T-helper 2 cell treated with Interferon-gamma antibody and Interleukin-4, amounts not matched to agents 5 μg/mL and 100 μg/mL, for 36 hours (primary cell): ENCODE data around the gene LHX4.
A peak's percentile ranks its signal among the peaks of the same experiment; 100 is the strongest.

Source experiments
- DNase-seq: peaks from one replicate; pipeline ENCODE4 v3.0.0; 2021; ENCODE audit warnings: low spot score
- H3K27ac Mint-ChIP-seq: one replicate; pipeline ENCODE4 v1.8.0; 2021; ENCODE audit warnings: mild to moderate bottlenecking, mixed read lengths
- H3K27me3 Mint-ChIP-seq: one replicate; pipeline ENCODE4 v1.8.0; 2021; ENCODE audit warnings: low read depth, mixed read lengths
- H3K36me3 Mint-ChIP-seq: one replicate; pipeline ENCODE4 v1.8.0; 2021; ENCODE audit warnings: low read depth, mixed read lengths
- H3K4me1 Mint-ChIP-seq: one replicate; pipeline ENCODE4 v1.8.0; 2021; ENCODE audit warnings: low read depth, mixed read lengths
- H3K4me3 Mint-ChIP-seq: one replicate; pipeline ENCODE4 v1.8.0; 2022; ENCODE audit warnings: mild to moderate bottlenecking, moderate library complexity, mixed read lengths
- H3K9me3 Mint-ChIP-seq: one replicate; pipeline ENCODE4 v1.8.0; 2021; ENCODE audit warnings: mixed read lengths

The LHX4 gene

DNA sequence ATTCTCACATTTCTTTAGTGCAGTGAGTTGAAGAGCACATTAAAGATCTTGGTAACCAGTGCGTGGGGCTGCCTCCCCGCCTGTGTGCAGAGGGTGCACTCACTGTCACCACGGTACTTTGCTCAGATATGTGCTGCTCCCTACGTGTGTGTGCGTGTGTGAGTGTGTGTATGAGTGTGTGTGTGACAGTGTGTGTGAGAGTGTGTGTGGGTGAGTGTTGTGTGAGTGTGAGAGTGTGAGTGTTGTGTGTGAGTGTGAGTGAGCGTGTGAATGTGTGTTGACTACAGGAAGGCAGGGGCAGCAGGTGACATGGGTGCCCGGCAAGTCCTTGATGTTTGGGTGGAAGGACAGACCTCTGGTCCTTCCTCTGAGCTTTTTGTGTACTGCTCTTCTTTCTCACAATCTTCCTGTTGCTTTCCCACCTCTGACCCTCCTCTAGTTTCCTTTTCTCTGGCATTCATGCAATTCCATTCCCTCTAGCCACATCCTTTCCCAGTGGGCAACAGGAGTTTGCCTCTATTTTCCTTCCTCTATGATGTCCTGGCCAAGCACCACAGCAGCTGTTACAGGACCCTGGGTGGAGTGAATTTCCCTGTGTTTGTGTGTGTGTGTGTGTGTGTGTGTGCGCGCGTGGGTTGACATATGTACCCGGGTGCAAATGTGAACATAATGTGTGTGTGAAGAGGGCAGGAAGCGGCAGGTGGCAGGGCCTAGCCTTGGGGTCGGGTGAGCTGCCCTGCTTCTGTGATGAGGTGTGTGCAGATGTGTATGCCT is 19.8 kb downstream of the LHX4 start:
- no peaks in the 10 kb centered on the region for H3K9me3 Mint-ChIP-seq
- peaks cover 5% of the 10 kb centered on the region for H3K4me1 Mint-ChIP-seq
- H3K4me3 Mint-ChIP-seq = no peak overlapping the region
- no peaks in the 10 kb centered on the region for H3K36me3 Mint-ChIP-seq
- no peak for DNase-seq
- no peak overlapping the region for H3K27ac Mint-ChIP-seq
- peaks cover 4% of the 10 kb centered on the region for H3K27me3 Mint-ChIP-seq

DNA sequence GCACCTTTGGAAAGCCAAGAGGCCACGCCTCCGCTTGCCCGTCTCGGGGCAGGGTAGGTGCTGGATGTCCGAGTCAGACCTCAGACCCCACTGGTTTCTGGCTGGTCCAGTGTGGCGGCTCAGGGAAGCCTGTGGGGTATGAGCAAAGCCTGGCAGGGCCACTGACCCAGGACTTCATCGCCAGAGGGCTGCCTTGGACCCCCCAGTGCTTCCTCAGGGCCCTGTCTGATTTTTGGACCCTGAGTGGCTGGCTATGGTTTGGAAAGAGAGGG is 20.4 kb downstream of the LHX4 start:
- Mint-ChIP-seq H3K4me1 (peaks cover 5% of the 10 kb centered on the region), H3K36me3 (no peaks in the 10 kb centered on the region), H3K9me3 (no peaks in the 10 kb centered on the region), H3K4me3 (no peak overlapping the region), H3K27me3 (peaks cover 2% of the 10 kb centered on the region), H3K27ac (no peak overlapping the region)
- no peak for DNase-seq

DNA sequence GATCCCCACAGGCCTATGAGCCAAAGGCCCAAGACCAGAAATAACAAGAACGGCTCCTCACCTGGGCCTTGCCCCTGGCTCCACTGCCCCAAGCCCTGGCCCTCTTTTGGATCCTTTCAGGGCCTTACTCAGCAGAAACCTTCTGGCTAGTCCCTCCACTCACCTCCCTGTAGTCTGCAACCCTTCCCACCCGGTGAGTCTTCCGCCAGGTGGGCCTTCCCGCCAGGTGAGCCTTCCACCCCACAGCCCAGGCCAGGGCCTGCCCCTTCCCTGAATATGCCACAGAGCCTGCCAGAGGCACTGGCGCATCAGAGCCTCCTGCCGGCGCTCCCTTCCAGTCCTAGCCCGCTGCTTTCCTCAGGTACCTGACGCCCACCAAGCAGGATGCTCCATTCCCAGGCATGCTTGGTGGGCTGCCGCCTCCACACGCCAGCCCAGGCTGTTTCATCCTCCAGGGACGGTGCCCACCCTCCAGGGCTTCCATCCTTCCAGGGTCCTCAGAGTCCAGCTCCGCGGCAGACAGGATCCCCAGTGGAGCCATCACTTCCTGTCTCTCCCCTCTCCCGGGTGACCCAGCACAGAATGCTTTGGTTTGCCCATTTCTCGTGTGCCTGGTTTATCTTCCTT is 20.9 kb downstream of the LHX4 start:
- Mint-ChIP-seq H3K4me3 (no peak overlapping the region), H3K9me3 (no peaks in the 10 kb centered on the region), H3K27me3 (peaks cover 2% of the 10 kb centered on the region), H3K36me3 (no peaks in the 10 kb centered on the region), H3K27ac (no peak overlapping the region), H3K4me1 (peaks cover 5% of the 10 kb centered on the region)
- no peak for DNase-seq

DNA sequence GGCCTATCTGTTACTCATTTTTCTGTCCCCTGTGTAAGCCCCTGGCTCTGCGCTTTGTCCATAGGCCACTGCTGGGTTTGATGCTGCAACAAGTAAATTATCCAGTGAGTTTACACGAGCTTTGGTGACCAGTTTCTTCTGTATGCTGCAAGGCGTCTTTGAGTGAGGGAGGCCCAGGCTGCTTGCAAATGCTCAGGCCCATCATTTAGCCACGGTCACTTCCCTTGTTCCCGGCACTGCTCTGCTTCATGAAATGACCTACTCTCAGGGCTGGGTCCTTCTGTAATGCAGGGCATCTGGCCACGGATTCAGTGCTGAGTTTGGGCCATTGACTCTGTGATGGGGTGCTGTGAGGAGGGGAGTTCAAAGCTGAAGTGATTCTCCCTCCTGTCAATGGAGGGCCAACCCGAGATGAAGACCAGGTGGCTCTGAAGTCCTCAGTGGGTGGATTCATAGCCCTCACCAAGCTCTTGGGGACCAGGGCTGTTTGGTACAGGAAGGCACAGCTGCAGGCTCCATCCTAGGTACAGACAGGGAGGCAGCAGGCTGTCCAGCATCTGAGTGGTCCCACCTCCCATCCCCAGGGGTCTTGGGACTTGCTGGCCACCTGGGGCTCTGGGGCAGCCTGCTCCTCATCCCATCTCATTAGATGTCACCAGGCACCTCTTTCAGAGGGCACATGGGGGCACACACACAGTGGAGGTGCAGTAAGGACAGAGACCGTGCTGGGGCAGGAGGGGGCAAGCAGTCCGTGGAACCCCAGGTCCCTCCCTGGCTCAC is 21.7 kb downstream of the LHX4 start:
- Mint-ChIP-seq H3K27ac (no peak overlapping the region), H3K27me3 (no peaks in the 10 kb centered on the region), H3K4me3 (no peak overlapping the region), H3K9me3 (no peaks in the 10 kb centered on the region), H3K4me1 (peaks cover 5% of the 10 kb centered on the region), H3K36me3 (no peaks in the 10 kb centered on the region)
- DNase-seq = no peak

DNA sequence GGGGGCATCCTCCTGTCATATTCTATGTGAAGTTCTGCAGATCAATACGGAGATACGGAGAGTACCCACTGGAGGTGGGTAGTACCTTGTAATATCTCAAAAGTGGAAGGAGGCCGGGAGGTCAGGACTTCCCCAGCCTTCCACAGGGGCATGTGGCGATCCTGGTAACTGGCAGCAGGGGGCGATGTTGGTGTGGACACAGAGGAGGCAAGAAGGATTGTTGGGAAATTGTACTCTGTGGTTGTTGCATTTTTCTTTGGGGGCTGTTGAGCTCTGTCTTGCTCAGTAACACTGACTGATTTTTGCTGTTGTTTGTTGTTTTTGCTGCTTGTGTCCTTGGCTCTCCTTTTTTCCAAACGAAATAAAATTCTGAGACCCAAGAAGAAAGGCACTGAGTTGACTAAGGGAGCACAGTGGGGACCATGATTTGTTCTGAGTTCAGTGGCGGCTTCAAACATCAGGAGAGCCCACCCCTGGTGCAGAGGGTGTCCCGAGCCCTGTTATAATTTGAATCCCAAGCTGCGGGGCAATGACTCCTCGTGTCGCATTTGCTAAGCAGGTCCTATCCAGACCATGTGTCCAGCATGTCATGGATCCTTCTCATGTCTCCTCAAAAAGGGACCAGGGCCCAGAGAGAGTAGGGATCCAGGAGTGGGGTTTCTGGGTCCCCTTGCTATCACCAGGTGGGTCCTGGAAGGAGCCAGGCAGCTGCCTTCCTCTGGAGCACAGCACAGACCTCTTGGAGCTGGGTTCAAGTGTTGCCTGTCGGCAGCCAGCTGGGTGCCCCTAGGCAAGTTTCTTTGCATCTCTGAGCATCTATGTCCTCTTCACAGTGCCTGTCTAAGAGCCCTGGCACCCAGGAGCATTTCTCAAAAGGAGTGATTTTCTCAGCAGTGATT is 22.8 kb downstream of the LHX4 start:
- H3K9me3 Mint-ChIP-seq = no peaks in the 10 kb centered on the region
- no peak overlapping the region for H3K4me3 Mint-ChIP-seq
- H3K4me1 Mint-ChIP-seq = peaks cover 2% of the 10 kb centered on the region
- no peak overlapping the region for H3K27ac Mint-ChIP-seq
- no peaks in the 10 kb centered on the region for H3K27me3 Mint-ChIP-seq
- H3K36me3 Mint-ChIP-seq = no peaks in the 10 kb centered on the region
- DNase-seq = peak; percentile 57

DNA sequence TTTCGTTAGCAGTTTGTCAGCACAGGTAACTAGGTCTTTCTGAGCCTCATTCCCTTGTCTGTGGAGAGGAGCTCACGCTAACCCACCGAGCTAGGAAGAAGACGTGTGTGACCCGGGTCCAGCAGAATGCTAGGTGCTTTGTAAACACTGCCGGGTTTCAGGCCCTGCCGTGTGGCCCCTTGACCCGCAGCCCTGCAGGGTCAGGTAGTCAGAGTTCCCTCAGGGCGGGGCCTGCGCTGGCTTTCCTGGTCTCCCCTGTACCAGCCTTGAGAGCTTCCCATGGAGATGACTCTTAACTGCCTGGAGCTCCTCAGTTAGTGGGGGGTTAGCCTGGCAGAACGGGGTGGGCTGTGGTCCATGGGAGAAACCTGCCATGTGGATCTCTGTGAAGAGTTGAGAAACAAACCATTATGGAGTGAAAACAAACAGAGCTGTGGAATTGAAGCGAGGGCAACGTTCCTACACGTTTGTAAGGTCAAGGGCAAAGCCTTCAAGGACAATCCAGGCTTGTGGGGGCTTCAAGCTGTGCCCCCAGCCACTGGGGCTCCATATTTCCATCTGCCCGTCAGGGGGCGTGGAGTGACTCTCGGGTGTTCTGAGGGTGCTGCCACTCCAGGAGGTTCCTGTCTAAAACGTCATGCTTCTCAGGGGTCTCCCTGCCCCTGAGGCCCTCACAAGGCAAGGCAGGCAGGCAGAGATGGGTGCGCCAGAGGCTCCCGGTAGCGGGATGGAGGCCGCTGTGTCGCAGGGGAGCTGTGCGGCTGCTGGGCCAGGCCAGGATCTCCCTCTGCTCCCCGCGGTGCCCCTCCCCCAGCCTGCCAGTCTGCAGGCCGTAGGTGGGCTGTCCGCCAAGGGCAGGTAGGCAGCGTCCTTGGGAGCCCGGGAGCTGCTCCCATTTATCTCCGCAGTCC is 23.8 kb downstream of the LHX4 start:
- no peak for DNase-seq
- Mint-ChIP-seq H3K4me1 (peaks cover 2% of the 10 kb centered on the region), H3K27me3 (no peaks in the 10 kb centered on the region), H3K4me3 (no peak overlapping the region), H3K27ac (no peak overlapping the region), H3K36me3 (no peaks in the 10 kb centered on the region), H3K9me3 (no peaks in the 10 kb centered on the region)

DNA sequence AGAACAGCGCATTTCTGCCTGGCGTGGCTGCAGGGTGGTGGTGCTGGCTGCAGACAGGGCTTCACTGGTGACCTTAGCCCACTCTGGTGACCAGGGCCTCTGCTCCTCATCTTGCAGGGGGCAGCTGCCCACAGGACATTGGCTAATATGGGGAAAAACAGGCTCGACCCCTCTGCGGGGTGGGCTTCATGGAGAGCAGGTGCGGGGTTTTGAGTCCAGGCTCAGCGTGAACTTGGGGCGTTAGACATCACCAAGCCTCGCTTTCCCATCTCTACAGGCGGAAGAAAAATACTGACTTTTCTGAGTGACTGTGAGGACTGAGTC is 24.4 kb downstream of the LHX4 start:
- H3K4me3 Mint-ChIP-seq = no peak overlapping the region
- H3K27ac Mint-ChIP-seq = no peak overlapping the region
- peaks cover 2% of the 10 kb centered on the region for H3K4me1 Mint-ChIP-seq
- no peaks in the 10 kb centered on the region for H3K27me3 Mint-ChIP-seq
- no peaks in the 10 kb centered on the region for H3K36me3 Mint-ChIP-seq
- H3K9me3 Mint-ChIP-seq = no peaks in the 10 kb centered on the region
- no peak for DNase-seq

DNA sequence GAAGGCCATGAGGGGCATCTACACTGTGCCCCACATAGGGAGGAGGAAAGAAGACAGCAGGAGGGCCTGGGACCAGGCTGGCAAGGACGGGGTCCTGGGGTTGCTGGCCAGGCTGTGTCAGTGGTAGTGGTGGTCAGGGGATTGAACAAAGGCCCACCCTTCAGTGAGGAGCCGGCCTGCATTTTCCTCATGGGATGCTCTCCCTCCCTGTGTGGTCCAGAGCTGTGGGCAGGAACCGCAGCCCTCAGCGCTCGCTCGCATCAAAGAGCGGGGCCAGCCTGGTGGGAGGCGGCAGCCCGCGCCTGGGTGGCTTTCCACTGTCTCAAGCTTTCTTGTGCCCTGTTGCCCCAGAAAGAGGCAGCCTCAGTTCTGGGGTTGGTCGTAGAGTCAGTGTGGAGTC is 24.8 kb downstream of the LHX4 start:
- Mint-ChIP-seq H3K27ac (no peak overlapping the region), H3K36me3 (no peaks in the 10 kb centered on the region), H3K27me3 (no peaks in the 10 kb centered on the region), H3K9me3 (no peaks in the 10 kb centered on the region), H3K4me1 (peaks cover 2% of the 10 kb centered on the region), H3K4me3 (no peak overlapping the region)
- DNase-seq = no peak

DNA sequence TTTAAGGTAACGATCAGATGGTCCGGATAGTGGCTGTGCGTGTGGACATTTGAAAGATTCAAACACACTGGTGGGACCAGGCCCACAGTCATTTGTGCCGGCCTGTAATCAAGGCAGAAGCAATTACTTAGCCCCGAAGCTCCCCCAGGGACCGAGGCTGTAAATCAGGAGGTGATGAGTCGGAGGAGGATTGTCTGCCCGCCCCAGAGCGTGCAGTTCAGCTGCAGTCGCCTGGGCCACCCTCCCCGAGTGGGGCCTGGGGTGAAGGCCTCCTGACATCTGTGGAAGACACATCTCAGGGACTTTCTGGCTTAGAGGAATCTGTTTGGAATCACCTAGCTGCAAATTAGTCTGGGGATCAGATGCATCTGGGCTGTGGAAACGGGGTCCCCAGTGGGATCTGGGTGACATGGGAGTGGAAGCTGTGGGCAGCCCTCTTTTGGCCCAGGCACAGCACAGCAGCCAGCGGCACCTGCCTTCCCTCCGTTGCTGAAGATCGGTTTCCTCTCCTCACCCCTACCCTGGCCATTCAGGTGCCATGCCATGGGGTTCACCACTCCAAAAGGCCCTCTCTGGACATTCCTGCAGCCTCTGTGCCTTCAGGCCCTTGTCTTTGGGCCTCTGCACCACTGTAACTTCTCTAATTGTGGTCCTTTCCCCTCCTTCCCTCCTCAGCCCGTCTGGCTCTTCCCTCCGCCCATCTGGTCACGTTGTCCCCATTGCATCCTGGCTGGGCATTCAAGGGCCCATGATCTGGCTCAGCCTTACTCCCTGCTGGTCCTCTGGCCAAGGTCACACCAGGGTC is 25.7 kb downstream of the LHX4 start:
- no peak overlapping the region for H3K27ac Mint-ChIP-seq
- H3K4me1 Mint-ChIP-seq = no peaks in the 10 kb centered on the region
- H3K27me3 Mint-ChIP-seq = no peaks in the 10 kb centered on the region
- no peak for DNase-seq
- no peak overlapping the region for H3K4me3 Mint-ChIP-seq
- H3K9me3 Mint-ChIP-seq = no peaks in the 10 kb centered on the region
- H3K36me3 Mint-ChIP-seq = no peaks in the 10 kb centered on the region

DNA sequence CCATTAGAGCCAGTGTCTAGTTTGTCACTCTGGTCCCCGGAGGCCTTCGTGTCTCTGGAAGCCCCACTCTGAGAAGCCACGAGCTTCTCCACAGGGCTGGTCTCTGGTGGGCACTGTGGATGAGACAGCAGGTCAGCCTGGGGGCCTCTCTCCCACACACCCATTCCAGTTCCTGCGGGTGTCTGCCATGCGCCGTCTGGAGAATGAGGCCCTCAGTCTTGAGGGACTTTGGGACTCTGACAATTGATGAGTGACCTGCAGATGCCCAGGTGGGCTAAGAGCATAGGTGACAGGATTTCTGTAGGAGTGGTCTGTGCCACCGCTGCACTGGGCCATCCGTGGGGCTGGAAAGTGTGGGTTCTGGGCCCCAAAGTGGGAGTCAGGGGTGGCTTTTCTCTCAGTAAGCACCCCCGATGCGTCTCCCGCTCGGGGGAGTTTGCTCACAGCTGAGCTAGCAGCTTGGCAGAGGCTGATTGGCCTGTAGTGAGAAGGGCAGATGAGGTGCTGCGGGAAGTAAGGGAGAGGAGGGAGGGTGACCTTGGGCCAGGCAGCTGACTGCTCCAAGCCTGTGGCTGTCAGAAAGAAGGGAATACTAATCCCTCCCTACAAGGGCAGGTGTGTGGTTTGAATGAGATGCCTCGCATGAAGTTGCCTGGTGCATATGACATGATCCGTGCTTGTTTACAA is 26.4 kb downstream of the LHX4 start:
- Mint-ChIP-seq H3K36me3 (no peaks in the 10 kb centered on the region), H3K4me1 (no peaks in the 10 kb centered on the region), H3K27me3 (no peaks in the 10 kb centered on the region), H3K4me3 (no peak overlapping the region), H3K27ac (no peak overlapping the region), H3K9me3 (no peaks in the 10 kb centered on the region)
- no peak for DNase-seq

DNA sequence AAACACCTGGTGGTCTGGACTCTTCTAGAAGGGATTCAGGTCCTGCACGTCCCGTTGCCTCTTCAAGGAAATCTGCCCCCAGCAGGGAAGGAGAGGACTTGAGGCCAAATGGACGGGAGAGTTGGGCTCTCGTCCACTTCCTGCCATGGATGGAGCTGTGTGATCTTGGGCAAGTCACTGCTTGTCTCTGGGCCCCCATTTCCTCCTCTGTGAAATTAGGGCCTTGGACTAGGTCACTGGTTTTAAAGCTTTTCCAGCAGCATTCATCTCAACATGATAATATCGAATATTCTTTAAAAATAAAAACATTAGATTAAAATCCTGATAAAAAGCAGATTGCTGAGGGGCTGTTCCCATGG is 26.9 kb downstream of the LHX4 start:
- Mint-ChIP-seq H3K27me3 (no peaks in the 10 kb centered on the region), H3K36me3 (no peaks in the 10 kb centered on the region), H3K4me3 (no peak overlapping the region), H3K9me3 (no peaks in the 10 kb centered on the region), H3K27ac (no peak overlapping the region), H3K4me1 (no peaks in the 10 kb centered on the region)
- DNase-seq = no peak

DNA sequence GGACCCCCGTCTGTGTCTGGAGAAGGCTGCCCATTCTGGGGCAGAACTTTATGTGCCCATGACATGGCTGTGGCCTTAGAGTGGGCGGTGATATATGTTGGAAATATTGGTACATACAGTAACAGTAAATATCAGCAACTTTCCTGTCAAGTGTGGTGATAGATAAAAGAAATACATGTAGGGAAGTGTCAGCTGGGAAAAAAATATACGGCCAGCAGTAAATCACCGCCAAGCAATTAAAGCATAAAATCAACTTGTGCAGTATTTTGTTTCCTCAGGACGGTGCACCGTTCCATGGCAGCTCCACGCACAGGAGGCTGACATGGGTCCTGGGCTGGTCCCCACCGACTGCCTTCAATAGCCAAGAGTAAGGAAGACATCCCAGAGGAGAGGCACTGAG is 27.4 kb downstream of the LHX4 start:
- H3K27me3 Mint-ChIP-seq = no peaks in the 10 kb centered on the region
- no peaks in the 10 kb centered on the region for H3K36me3 Mint-ChIP-seq
- no peak overlapping the region for H3K4me3 Mint-ChIP-seq
- H3K4me1 Mint-ChIP-seq = no peaks in the 10 kb centered on the region
- no peak overlapping the region for H3K27ac Mint-ChIP-seq
- H3K9me3 Mint-ChIP-seq = no peaks in the 10 kb centered on the region
- DNase-seq = no peak
